ENCODE results near the gene EDNRA. TPM values are rescaled to one million over a fixed set of nuclear protein-coding genes. Genes with fewer than 3 reads are reported as not detected.
A peak's percentile ranks its signal among the peaks of the same experiment; 100 is the strongest.

The EDNRA gene
- total RNA-seq, 1 experiment from 2014 or later, result 0.73 TPM

- Mint-ChIP-seq H3K27ac (ENCODE audit: unreplicated experiment) (no peak overlapping the region), H3K9me3 (ENCODE audit: unreplicated experiment) (no peaks in the 10 kb centered on the region), H3K27me3 (ENCODE audit: insufficient read depth, unreplicated experiment) (no peaks in the 10 kb centered on the region), H3K4me1 (ENCODE audit: low read depth, unreplicated experiment) (no peaks in the 10 kb centered on the region), H3K4me3 (ENCODE audit: unreplicated experiment) (no peak overlapping the region), H3K36me3 (ENCODE audit: insufficient read depth, unreplicated experiment) (no peaks in the 10 kb centered on the region)
- no peak overlapping the region for H3K4me3 ChIP-seq (ENCODE audit: low read depth, low read length)
- TF ChIP-seq CTCF (IDR thresholded peaks at IDR 0.05; ENCODE audit: insufficient read depth in 1 of 2, low read depth in 1 of 2, low read length in 1 of 2, severe bottlenecking in 1 of 2, unreplicated experiment in 1 of 2), result peak in 1 of 2 experiments; percentile 8
- H3K27me3 ChIP-seq (replicated peaks; ENCODE audit: control insufficient read depth, insufficient read depth, low read length), result no peaks in the 10 kb centered on the region
- H3K36me3 ChIP-seq (ENCODE audit: control insufficient read depth, insufficient read depth, low read length), result no peaks in the 10 kb centered on the region
- CTCF ChIA-PET, result interaction anchor here (0.6 to 1.9 kb wide), 2 partner anchors 75 to 433 kb away, joined by 4 to 6 read pairs; no protein-coding TSS in a partner anchor
- BruUV-seq (replicated peaks), result no TSS peak
- no peak for DNase-seq
- H3K9me3 ChIP-seq, result no peaks in the 10 kb centered on the region
- no peaks in the 10 kb centered on the region for H3K4me1 ChIP-seq
- POLR2A ChIA-PET, result no interaction called here
- intact Hi-C loops (cut with micrococcal nuclease; ENCODE audit: unreplicated experiment), result loop anchor here (5.0 kb wide), 1 partner anchor 497 kb away; no protein-coding TSS in a partner anchor
These were observed 113.2 kb downstream of the EDNRA start for GRCh38 chr4:147594107-147594506.

Other genes with a start within 250 kb of the EDNRA start
- 36.2 and 38.1 TPM in 2 replicates for gene TMEM184C, start 136.3 kb downstream of the EDNRA start, total RNA-seq (2022)
- gene PRMT9, start 203.1 kb downstream of the EDNRA start, total RNA-seq (2022), result 7.5 and 8.6 TPM in 2 replicates